Right atrium auricular region (tissue), 2 donors: Measurements from ENCODE around the gene POU6F2. TPM values are rescaled to one million over a fixed set of nuclear protein-coding genes. Genes with fewer than 3 reads are reported as not detected.

ENCODE experiments used
- DNase-seq: peaks from one replicate; pipeline ENCODE4 v3.0.0-alpha.2; 2019; ENCODE audit warnings: low spot score
- H3K27ac ChIP-seq, 2 donors: fragments of 200-600 bp; sonication (generic); 1 replicate in 1 of 2; 2 replicates in 1 of 2; pipeline ENCODE4 v1.5.1; 2016 to 2019
- H3K27me3 ChIP-seq, 2 donors: fragments of 200-600 bp; sonication (generic); one replicate each; pipeline versions ENCODE4 v1.5.1 to v1.6.0; 2017 to 2019
- H3K36me3 ChIP-seq: fragments of 200-600 bp; sonication (generic); one replicate; pipeline ENCODE4 v1.5.1; 2016
- H3K4me1 ChIP-seq, 2 donors: fragments of 200-600 bp; sonication (generic); one replicate each; pipeline versions ENCODE4 v1.5.1 to v1.6.0; 2017 to 2019
- H3K4me3 ChIP-seq, 2 donors: fragments of 200-600 bp; sonication (generic); 1 replicate in 1 of 2; 2 replicates in 1 of 2; pipeline ENCODE4 v1.5.1; 2017 to 2019; ENCODE audit warnings: mild to moderate bottlenecking in 1 of 2, moderate library complexity in 1 of 2
- H3K9me3 ChIP-seq, 2 donors: fragments of 200-600 bp; sonication (generic); one replicate each; pipeline ENCODE4 v1.5.1; 2019
- CTCF ChIP-seq, 2 donors: fragments of 200-600 bp; sonication (generic); IDR thresholded peaks; one replicate each; pipeline ENCODE4 v1.5.1; 2019; ENCODE audit warnings: antibody characterized with exemption in 2 of 2
- total RNA-seq, 2 donors: library from RNA; depleted of rRNA; stranded (reverse); fragments of >200 nt; gene quantifications; one replicate each; pipeline ENCODE4 v1.1.0, GENCODE V29; 2016

POU6F2 gene
- total RNA-seq, 2 donors from 2014 or later: 0.85 to 1.5 TPM

GRCh38 chr7:39384386-39384785, 406.7 kb downstream of the POU6F2 start:
- Histone ChIP-seq H3K36me3 (no peaks in the 10 kb centered on the region), H3K9me3 (no peaks in the 10 kb centered on the region), H3K27ac (no peak overlapping the region), H3K4me3 (no peak overlapping the region), H3K27me3 (no peaks in the 10 kb centered on the region), H3K4me1 (no peaks in the 10 kb centered on the region)
- TF ChIP-seq CTCF (IDR thresholded peaks at IDR 0.05): no peak
- no peak for DNase-seq

GRCh38 chr7:39386718-39387117, 409.0 kb downstream of the POU6F2 start:
- Histone ChIP-seq H3K27ac (no peak overlapping the region), H3K4me1 (no peaks in the 10 kb centered on the region), H3K4me3 (no peak overlapping the region), H3K36me3 (no peaks in the 10 kb centered on the region), H3K9me3 (no peaks in the 10 kb centered on the region), H3K27me3 (no peaks in the 10 kb centered on the region)
- no peak for TF ChIP-seq CTCF (IDR thresholded peaks at IDR 0.05)
- no peak for DNase-seq

- no peak for DNase-seq
- H3K9me3 ChIP-seq: no peaks in the 10 kb centered on the region
- H3K36me3 ChIP-seq: no peaks in the 10 kb centered on the region
- H3K4me3 ChIP-seq: no peak overlapping the region
- no peak for TF ChIP-seq CTCF (IDR thresholded peaks at IDR 0.05)
- no peaks in the 10 kb centered on the region for H3K27me3 ChIP-seq
- H3K4me1 ChIP-seq: no peaks in the 10 kb centered on the region
- H3K27ac ChIP-seq: no peak overlapping the region
Measured at GRCh38 chr7:39392151-39392550, 414.4 kb downstream of the POU6F2 start.

- H3K4me3 ChIP-seq: no peak overlapping the region
- no peaks in the 10 kb centered on the region for H3K27me3 ChIP-seq
- H3K27ac ChIP-seq: no peak overlapping the region
- no peaks in the 10 kb centered on the region for H3K36me3 ChIP-seq
- TF ChIP-seq CTCF (IDR thresholded peaks at IDR 0.05): no peak
- no peak for DNase-seq
- no peaks in the 10 kb centered on the region for H3K9me3 ChIP-seq
- no peaks in the 10 kb centered on the region for H3K4me1 ChIP-seq
Measured at GRCh38 chr7:39394105-39394680, 416.5 kb downstream of the POU6F2 start.

GRCh38 chr7:39399458-39399857, 421.7 kb downstream of the POU6F2 start:
- Histone ChIP-seq H3K4me3 (no peak overlapping the region), H3K27me3 (no peaks in the 10 kb centered on the region), H3K36me3 (no peaks in the 10 kb centered on the region), H3K27ac (no peak overlapping the region), H3K4me1 (no peaks in the 10 kb centered on the region), H3K9me3 (no peaks in the 10 kb centered on the region)
- TF ChIP-seq CTCF (IDR thresholded peaks at IDR 0.05): no peak
- no peak for DNase-seq

- Histone ChIP-seq H3K4me3 (no peak overlapping the region), H3K9me3 (no peaks in the 10 kb centered on the region), H3K27me3 (no peaks in the 10 kb centered on the region), H3K36me3 (no peaks in the 10 kb centered on the region), H3K27ac (no peak overlapping the region), H3K4me1 (no peaks in the 10 kb centered on the region)
- no peak for TF ChIP-seq CTCF (IDR thresholded peaks at IDR 0.05)
- DNase-seq: no peak
Measured at GRCh38 chr7:39399986-39400385, 422.3 kb downstream of the POU6F2 start.
